ENCODE results near the gene PID1. TPM values are rescaled to one million over a fixed set of nuclear protein-coding genes. Genes with fewer than 3 reads are reported as not detected.

Gene PID1
- total RNA-seq, 3 donors from 2014 or later, result 13.5 to 60.3 (median 42.0) TPM

DNA sequence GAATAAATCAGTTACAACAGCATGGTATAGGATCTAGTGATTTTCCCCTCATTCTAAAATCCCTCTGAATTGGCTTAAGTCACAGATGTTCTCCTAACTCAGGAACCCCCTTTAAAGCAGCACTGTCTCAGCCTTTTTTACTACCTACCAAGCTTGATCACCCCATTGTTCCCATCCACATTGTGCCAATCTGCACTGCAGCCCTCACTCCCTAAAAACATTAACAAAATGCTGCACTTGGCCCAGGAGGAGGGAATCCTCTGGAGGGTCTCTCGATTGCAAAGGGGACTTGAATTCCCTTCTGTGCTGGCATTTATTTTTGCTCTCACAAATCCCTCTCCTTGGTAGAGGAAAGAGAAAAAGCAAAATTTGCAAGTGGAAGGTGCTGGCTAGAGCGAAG is 223.0 kb downstream of the PID1 start:
- TF ChIP-seq POLR2A (IDR thresholded peaks at IDR 0.05), result no peak
- TF ChIP-seq, protein P1, sequence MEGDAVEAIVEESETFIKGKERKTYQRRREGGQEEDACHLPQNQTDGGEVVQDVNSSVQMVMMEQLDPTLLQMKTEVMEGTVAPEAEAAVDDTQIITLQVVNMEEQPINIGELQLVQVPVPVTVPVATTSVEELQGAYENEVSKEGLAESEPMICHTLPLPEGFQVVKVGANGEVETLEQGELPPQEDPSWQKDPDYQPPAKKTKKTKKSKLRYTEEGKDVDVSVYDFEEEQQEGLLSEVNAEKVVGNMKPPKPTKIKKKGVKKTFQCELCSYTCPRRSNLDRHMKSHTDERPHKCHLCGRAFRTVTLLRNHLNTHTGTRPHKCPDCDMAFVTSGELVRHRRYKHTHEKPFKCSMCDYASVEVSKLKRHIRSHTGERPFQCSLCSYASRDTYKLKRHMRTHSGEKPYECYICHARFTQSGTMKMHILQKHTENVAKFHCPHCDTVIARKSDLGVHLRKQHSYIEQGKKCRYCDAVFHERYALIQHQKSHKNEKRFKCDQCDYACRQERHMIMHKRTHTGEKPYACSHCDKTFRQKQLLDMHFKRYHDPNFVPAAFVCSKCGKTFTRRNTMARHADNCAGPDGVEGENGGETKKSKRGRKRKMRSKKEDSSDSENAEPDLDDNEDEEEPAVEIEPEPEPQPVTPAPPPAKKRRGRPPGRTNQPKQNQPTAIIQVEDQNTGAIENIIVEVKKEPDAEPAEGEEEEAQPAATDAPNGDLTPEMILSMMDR (IDR thresholded peaks at IDR 0.05), result no peak
- no peak for TF ChIP-seq POLR2AphosphoS5 (IDR thresholded peaks at IDR 0.05)
- Histone ChIP-seq H3K4me1 (no peaks in the 10 kb centered on the region), H3K9me3 (no peaks in the 10 kb centered on the region), H3K27me3 (no peaks in the 10 kb centered on the region), H3K27ac (no peak overlapping the region), H3K4me3 (no peak overlapping the region), H3K36me3 (no peaks in the 10 kb centered on the region)
- intact Hi-C loops (cut with DNase I; ENCODE audit: low total_unique reads), result no loop called here
- no peak for DNase-seq (ENCODE audit: low spot score in 2 of 2)

DNA sequence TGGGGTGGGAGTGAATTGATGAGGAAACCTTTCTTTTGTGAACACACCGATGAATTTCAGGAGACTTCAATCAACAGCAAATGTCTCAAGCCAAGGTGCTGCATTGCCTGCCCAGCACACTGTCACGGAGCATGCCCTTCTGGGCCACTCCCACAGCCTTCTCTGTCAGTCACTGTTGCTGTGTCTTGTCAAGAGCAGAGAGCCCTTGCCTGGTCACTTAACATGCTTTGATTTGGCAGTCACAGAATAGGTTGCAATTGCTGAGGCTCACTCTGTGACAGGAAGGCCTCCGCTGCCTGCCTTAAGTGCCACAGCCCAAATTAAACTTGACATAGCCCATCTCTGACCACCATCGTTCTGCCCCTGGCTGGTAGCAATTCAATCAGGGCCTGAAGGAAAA is 225.4 kb downstream of the PID1 start:
- Histone ChIP-seq H3K4me1 (no peaks in the 10 kb centered on the region), H3K27ac (no peak overlapping the region), H3K36me3 (no peaks in the 10 kb centered on the region), H3K4me3 (no peak overlapping the region), H3K9me3 (no peaks in the 10 kb centered on the region), H3K27me3 (no peaks in the 10 kb centered on the region)
- intact Hi-C loops (cut with DNase I; ENCODE audit: low total_unique reads), result no loop called here
- TF ChIP-seq POLR2AphosphoS5 (IDR thresholded peaks at IDR 0.05), result no peak
- no peak for TF ChIP-seq POLR2A (IDR thresholded peaks at IDR 0.05)
- TF ChIP-seq, protein P1 (IDR thresholded peaks at IDR 0.05), result no peak
- DNase-seq (ENCODE audit: low spot score in 2 of 2), result no peak

DNA sequence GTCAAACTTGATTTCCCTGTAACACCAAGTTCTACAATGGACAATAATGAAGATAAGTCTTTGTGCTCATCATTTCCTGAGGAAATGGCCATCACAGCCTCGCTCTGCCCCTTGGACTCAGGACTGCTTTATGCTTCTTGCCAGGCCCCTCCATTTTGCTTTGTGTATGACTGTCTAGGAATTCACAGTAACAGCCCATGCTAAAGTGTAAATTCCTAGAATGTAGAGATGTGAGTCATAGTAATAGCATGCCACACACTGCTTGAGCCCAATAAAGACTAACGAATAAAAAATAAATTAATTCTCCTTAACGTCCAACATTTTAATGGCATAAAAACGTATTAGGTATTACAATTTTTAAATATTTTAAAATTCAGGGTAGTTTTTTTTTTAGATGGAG is 226.5 kb downstream of the PID1 start:
- H3K27ac ChIP-seq, result no peak overlapping the region
- no peak overlapping the region for H3K4me3 ChIP-seq
- intact Hi-C loops (cut with DNase I; ENCODE audit: low total_unique reads), result no loop called here
- TF ChIP-seq, protein P1 (IDR thresholded peaks at IDR 0.05), result no peak
- TF ChIP-seq POLR2AphosphoS5 (IDR thresholded peaks at IDR 0.05), result no peak
- TF ChIP-seq POLR2A (IDR thresholded peaks at IDR 0.05), result no peak
- no peaks in the 10 kb centered on the region for H3K9me3 ChIP-seq
- no peaks in the 10 kb centered on the region for H3K36me3 ChIP-seq
- DNase-seq (ENCODE audit: low spot score in 2 of 2), result no peak
- no peaks in the 10 kb centered on the region for H3K27me3 ChIP-seq
- no peaks in the 10 kb centered on the region for H3K4me1 ChIP-seq

DNA sequence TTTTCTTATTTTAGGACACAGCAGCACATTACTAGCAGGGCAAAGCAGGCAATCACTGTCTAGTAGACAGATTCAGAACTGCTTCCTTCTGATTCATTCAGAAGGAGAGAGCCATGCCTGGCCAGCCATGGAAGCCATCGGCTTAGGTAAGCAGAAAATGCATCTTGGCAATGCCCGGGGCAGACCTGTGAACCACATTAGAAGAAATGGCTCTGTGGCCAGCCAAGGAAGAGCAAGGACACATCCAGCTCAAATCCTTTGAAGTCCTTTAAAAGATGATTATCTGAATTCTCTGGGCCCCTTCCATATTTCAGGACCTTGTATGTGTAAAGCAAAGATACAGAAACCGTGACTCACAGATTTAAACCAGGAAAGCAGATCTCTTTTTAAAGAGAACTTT is 227.4 kb downstream of the PID1 start:
- intact Hi-C loops (cut with DNase I; ENCODE audit: low total_unique reads), result no loop called here
- no peak for DNase-seq (ENCODE audit: low spot score in 2 of 2)
- H3K27ac ChIP-seq, result no peak overlapping the region

DNA sequence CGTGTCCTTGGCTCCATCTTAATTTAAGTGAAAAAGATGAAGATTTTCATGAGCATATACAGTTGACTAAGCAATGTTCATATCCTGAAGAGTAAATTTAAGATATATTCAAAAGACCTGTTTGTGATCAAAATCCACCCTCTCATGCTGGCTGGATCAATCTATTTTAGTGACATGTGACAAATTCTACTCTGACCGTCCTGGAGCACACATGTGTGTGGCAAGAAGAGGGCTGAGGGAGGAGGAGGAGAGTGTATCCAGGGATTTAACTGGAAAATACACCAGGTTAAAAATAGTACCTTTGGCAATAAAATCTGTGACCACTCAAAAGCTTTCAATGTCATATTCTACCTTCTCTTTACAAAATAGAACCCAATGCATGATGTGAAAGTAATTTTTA is 228.7 kb downstream of the PID1 start:
- Histone ChIP-seq H3K4me1 (no peaks in the 10 kb centered on the region), H3K27me3 (no peaks in the 10 kb centered on the region), H3K4me3 (no peak overlapping the region), H3K9me3 (no peaks in the 10 kb centered on the region), H3K27ac (no peak overlapping the region), H3K36me3 (no peaks in the 10 kb centered on the region)
- intact Hi-C loops (cut with DNase I; ENCODE audit: low total_unique reads), result no loop called here
- TF ChIP-seq POLR2A (IDR thresholded peaks at IDR 0.05), result no peak
- TF ChIP-seq, protein P1 (IDR thresholded peaks at IDR 0.05), result no peak
- no peak for TF ChIP-seq POLR2AphosphoS5 (IDR thresholded peaks at IDR 0.05)
- no peak for DNase-seq (ENCODE audit: low spot score in 2 of 2)

More for the DNA sequence above, 227.4 kb downstream of the PID1 start:
- Histone ChIP-seq H3K27me3 (no peaks in the 10 kb centered on the region), H3K9me3 (no peaks in the 10 kb centered on the region), H3K36me3 (no peaks in the 10 kb centered on the region), H3K4me1 (no peaks in the 10 kb centered on the region), H3K4me3 (no peak overlapping the region)
- TF ChIP-seq POLR2AphosphoS5 (IDR thresholded peaks at IDR 0.05) (no peak), POLR2A (IDR thresholded peaks at IDR 0.05) (no peak)
- TF ChIP-seq, protein P1 (IDR thresholded peaks at IDR 0.05), result no peak
